Brain microvascular endothelial cell (primary cell): ENCODE results near the gene EYA3.
A peak's percentile ranks its signal among the peaks of the same experiment; 100 is the strongest.

Source experiments
- DNase-seq: peaks from one replicate; pipeline ENCODE4 v3.0.0-alpha.2; 2020
- H3K27ac ChIP-seq: fragments of 250-450 bp; sonication (Bioruptor Pico); 2 replicates; pipeline ENCODE4 v1.5.1; 2020; ENCODE audit warnings: mild to moderate bottlenecking, moderate library complexity
- H3K27me3 ChIP-seq: fragments of 250-450 bp; sonication (Bioruptor Pico); replicated peaks from 2 replicates; pipeline ENCODE4 v1.5.1; 2020; ENCODE audit warnings: mild to moderate bottlenecking
- H3K36me3 ChIP-seq: fragments of 250-450 bp; sonication (Bioruptor Pico); replicated peaks from 2 replicates; pipeline ENCODE4 v1.5.1; 2020; ENCODE audit warnings: mild to moderate bottlenecking
- H3K4me3 ChIP-seq: 2 replicates; pipeline ENCODE4 v1.5.1; 2011; ENCODE audit warnings: low read depth, mild to moderate bottlenecking, control low read depth, low read length, moderate library complexity
- in situ Hi-C: cut with HindIII; loops from 2 replicates; pipeline ENCODE4 v1.10.0; 2017; ENCODE audit warnings: low sequenced_read_pairs, low pct_ligation_motif_present
- TF ChIP-seq, protein P1 (sequence below): IDR thresholded peaks from 2 replicates; pipeline ENCODE4 v1.5.1; 2011; ENCODE audit warnings: low read depth, mild to moderate bottlenecking, moderate library complexity, low read length, control low read depth, inconsistent platforms; ENCODE audit errors: missing control alignments

EYA3 gene

DNA sequence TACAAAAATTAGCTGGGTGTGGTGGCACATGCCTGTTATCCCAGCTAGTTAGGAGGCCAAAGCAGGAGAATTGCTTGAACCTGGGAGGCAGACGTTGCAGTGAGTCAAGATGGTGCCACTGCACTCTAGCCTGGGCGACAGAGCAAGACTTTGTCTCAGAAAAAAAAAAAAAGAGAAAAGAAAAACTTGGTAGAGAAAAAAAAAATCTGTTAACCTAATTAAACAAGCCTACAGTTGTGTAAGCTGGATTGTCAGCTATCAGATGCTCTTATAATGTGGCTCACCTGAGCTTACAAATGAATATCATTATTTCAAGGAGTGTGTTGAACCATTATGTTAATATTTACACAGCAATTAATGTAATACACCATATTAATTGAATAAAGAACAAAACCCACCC is 26.4 kb upstream of the EYA3 start:
- H3K4me3 ChIP-seq, result no peak overlapping the region
- TF ChIP-seq, protein P1, sequence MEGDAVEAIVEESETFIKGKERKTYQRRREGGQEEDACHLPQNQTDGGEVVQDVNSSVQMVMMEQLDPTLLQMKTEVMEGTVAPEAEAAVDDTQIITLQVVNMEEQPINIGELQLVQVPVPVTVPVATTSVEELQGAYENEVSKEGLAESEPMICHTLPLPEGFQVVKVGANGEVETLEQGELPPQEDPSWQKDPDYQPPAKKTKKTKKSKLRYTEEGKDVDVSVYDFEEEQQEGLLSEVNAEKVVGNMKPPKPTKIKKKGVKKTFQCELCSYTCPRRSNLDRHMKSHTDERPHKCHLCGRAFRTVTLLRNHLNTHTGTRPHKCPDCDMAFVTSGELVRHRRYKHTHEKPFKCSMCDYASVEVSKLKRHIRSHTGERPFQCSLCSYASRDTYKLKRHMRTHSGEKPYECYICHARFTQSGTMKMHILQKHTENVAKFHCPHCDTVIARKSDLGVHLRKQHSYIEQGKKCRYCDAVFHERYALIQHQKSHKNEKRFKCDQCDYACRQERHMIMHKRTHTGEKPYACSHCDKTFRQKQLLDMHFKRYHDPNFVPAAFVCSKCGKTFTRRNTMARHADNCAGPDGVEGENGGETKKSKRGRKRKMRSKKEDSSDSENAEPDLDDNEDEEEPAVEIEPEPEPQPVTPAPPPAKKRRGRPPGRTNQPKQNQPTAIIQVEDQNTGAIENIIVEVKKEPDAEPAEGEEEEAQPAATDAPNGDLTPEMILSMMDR, result no peak
- no peaks in the 10 kb centered on the region for H3K27me3 ChIP-seq
- DNase-seq, result no peak
- no peaks in the 10 kb centered on the region for H3K36me3 ChIP-seq
- H3K27ac ChIP-seq, result no peak overlapping the region
- in situ Hi-C loops, result no loop called here

DNA sequence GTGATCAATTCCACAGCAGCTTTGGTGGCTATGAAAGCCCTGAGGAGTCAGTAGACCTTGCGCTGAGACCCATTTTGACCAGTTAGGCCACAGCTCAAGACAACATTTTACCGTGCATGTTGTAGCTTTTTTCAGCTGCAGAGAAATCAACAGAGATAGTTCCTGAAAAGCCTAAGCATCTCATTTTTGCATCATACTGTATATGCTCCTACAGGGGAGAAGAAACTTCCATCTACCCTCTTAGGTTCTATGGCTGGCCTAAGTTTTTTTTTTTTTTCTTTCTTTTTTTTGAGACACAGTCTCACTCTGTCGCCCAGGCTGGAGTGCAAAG is 24.8 kb upstream of the EYA3 start:
- in situ Hi-C loops, result no loop called here
- Histone ChIP-seq H3K27me3 (no peaks in the 10 kb centered on the region), H3K27ac (peak overlapping the region; percentile 77), H3K4me3 (no peak overlapping the region), H3K36me3 (no peaks in the 10 kb centered on the region)
- no peak for DNase-seq
- TF ChIP-seq, protein P1, result peak; percentile 59

DNA sequence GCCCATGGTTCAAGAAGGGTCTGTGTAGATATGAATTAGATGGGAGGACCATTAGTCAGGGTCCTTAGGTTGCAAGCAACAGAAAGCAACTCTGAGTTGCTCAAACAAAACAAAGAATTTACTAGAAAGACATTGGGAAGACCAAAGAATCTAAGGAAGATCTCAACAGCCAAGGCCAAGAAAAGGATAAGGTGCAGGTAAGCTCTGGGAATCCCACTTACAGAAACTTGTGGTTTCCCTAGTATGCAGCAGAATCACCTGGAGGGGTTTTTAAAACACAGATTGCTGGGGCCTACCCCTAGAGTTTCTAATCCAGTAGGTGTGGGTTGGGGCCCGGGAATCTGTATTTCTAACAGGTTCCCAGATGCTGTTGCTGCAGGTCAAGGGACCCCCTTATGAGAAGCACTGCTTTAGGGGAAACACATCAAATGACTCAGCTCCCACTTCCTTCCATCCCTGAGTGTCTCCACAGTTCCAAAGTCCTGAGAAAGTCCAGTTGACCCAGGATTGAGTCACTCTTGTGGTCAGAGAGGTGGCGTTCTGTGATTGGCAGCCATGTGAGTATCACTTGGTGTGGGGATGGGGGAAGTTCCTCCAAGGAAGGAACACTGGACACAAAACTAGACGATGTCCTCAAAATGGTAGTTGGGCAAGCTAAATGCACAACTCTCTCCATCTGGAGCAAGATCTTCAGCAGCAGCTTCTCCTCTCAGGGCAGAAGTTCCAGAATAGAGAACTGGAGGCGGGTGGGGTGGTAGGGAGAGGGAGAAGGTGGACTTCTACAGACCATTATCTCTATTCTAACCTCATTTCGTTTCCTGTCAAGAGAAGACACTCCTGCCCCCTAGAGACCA is 24.2 kb upstream of the EYA3 start:
- H3K4me3 ChIP-seq, result no peak overlapping the region
- DNase-seq, result peak; percentile 84
- TF ChIP-seq, protein P1, result no peak
- no peaks in the 10 kb centered on the region for H3K36me3 ChIP-seq
- peak overlapping the region; percentile 77 for H3K27ac ChIP-seq
- H3K27me3 ChIP-seq, result no peaks in the 10 kb centered on the region
- in situ Hi-C loops, result no loop called here

DNA sequence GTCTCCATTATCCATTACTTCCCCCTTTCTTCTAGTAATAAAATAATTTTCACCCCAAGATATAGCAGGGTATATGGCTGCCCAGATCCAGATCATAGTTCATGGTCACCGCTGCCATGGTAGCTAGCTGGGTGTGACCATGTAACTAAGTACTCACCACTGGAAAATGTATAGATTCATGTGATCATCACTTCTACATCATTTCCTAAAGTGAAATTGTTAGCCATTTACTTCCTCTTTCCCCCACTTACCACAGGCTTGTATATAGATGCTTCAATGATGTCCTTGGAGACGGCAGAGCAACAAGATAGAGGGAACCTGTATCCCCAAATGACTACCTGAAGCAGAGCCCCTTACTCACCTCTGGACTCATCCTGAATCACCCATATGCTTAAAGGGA is 22.7 kb upstream of the EYA3 start:
- H3K27ac ChIP-seq, result peak overlapping the region; percentile 70
- DNase-seq, result peak; percentile 19
- TF ChIP-seq, protein P1, result no peak

DNA sequence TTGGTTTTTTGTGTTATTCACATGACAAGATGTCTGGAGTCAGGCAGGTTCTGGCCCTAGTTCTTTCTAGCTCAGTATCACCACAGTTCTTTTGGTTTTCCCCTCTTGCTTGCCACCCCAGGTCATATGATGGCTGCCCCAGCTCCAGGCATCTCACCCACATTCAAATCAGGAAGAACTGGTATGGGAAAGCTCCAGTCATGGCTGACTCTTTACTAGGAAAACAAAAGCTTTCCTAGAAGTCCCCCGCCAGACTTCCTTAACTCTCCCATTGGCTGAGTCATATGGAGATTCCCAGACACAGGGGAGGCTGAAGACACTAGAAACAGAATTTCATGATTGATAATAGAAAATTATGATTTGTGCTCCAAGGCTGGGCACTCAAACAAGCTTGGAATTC is 22.1 kb upstream of the EYA3 start:
- Histone ChIP-seq H3K27ac (peak overlapping the region; percentile 70), H3K4me3 (no peak overlapping the region), H3K36me3 (no peaks in the 10 kb centered on the region), H3K27me3 (no peaks in the 10 kb centered on the region)
- TF ChIP-seq, protein P1, result no peak
- in situ Hi-C loops, result no loop called here
- DNase-seq, result peak; percentile 34

More for the DNA sequence above, 22.7 kb upstream of the EYA3 start:
- Histone ChIP-seq H3K27me3 (no peaks in the 10 kb centered on the region), H3K4me3 (no peak overlapping the region), H3K36me3 (no peaks in the 10 kb centered on the region)
- in situ Hi-C loops, result no loop called here

DNA sequence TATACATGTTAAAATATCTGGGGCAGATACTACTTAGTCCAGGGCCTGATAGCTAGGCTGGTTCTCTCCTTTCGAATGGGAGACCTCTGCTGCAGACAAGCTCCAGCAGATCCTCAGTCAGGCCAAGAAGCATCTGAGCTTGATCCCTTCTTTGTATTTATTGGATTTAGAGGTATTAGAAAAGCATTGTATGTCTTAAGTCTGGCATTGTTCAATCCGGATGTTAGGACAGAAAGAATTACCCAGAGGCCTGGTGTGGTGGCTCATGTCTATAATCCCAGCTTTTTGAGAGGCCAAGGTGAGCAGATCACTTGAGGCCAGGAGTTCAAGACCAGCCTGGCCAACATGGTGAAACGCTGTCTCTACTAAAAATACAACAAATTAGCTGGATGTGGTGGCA is 21.2 kb upstream of the EYA3 start:
- DNase-seq, result no peak
- H3K27ac ChIP-seq, result no peak overlapping the region
- no peaks in the 10 kb centered on the region for H3K27me3 ChIP-seq
- no peak overlapping the region for H3K4me3 ChIP-seq
- TF ChIP-seq, protein P1, result no peak
- H3K36me3 ChIP-seq, result no peaks in the 10 kb centered on the region
- in situ Hi-C loops, result no loop called here
